ENCODE measurements around the gene NRSN2. TPM values are rescaled to one million over a fixed set of nuclear protein-coding genes. Genes with fewer than 3 reads are reported as not detected.

Gene NRSN2
- total and polyA plus RNA-seq, 7 donors, result 1.6 to 5.0 (median 3.4) TPM

- Histone ChIP-seq H3K9me3 (no peaks in the 10 kb centered on the region), H3K4me3 (no peak overlapping the region), H3K27ac (no peak overlapping the region), H3K4me1 (no peaks in the 10 kb centered on the region), H3K27me3 (ENCODE audit: insufficient read depth in 3 of 3, low read length in 2 of 3) (no peaks in the 10 kb centered on the region), H3K36me3 (ENCODE audit: insufficient read depth in 1 of 2, low read depth in 1 of 2) (peaks cover 0 to 1% of the 10 kb centered on the region in 2 donors)
- DNase-seq, result no peak
- intact Hi-C loops (cut with DNase I), result loop anchor here in 1 of 2 donors (10.0 kb wide), 2 partner anchors 74 to 144 kb away; partner anchors contain the start of gene CSNK2A1
- no peak for ATAC-seq
- 44 to 68% (median 47%) methylated on average over 5 of the region's 5 CpGs for WGBS, 3 donors
- no peak for TF ChIP-seq CTCF (IDR thresholded peaks at IDR 0.05)
Measured at GRCh38 chr20:400454-401275, 53.8 kb downstream of the NRSN2 start.

- Histone ChIP-seq H3K27ac (no peak overlapping the region), H3K36me3 (ENCODE audit: insufficient read depth in 1 of 2, low read depth in 1 of 2) (no peaks in the 10 kb centered on the region), H3K27me3 (ENCODE audit: insufficient read depth in 3 of 3, low read length in 2 of 3) (no peaks in the 10 kb centered on the region), H3K4me1 (peaks cover 1% of the 10 kb centered on the region), H3K9me3 (no peaks in the 10 kb centered on the region), H3K4me3 (no peak overlapping the region)
- ATAC-seq (no peak), DNase-seq (no peak)
- TF ChIP-seq CTCF (IDR thresholded peaks at IDR 0.05), result no peak
- WGBS, 3 donors, result 81 to 84% (median 81%) methylated on average over 9 of the region's 9 CpGs
- intact Hi-C loops (cut with DNase I), result loop anchor here in 1 of 2 donors (10.0 kb wide), 2 partner anchors 73 to 143 kb away; partner anchors contain the start of gene CSNK2A1
Measured at GRCh38 chr20:401682-402495, 55.0 kb downstream of the NRSN2 start.

- H3K4me1 ChIP-seq, result peaks cover 7% of the 10 kb centered on the region
- no peak overlapping the region for H3K27ac ChIP-seq
- H3K36me3 ChIP-seq (ENCODE audit: insufficient read depth in 1 of 2, low read depth in 1 of 2), result no peaks in the 10 kb centered on the region
- no peaks in the 10 kb centered on the region for H3K27me3 ChIP-seq (ENCODE audit: insufficient read depth in 3 of 3, low read length in 2 of 3)
- intact Hi-C loops (cut with DNase I), result loop anchor here in 1 of 2 donors (10.0 kb wide), 2 partner anchors 72 to 142 kb away; partner anchors contain the start of gene CSNK2A1
- ATAC-seq (no peak), DNase-seq (no peak)
- WGBS, 3 donors, result 94 to 95% (median 94%) methylated on average over 2 of the region's 2 CpGs
- no peaks in the 10 kb centered on the region for H3K9me3 ChIP-seq
- no peak overlapping the region for H3K4me3 ChIP-seq
- TF ChIP-seq CTCF (IDR thresholded peaks at IDR 0.05), result no peak
Measured at GRCh38 chr20:402496-402885, 55.6 kb downstream of the NRSN2 start.

GRCh38 chr20:402898-403581, 56.1 kb downstream of the NRSN2 start:
- Histone ChIP-seq H3K4me3 (no peak overlapping the region), H3K36me3 (ENCODE audit: insufficient read depth in 1 of 2, low read depth in 1 of 2) (no peaks in the 10 kb centered on the region), H3K27me3 (ENCODE audit: insufficient read depth in 3 of 3, low read length in 2 of 3) (no peaks in the 10 kb centered on the region), H3K27ac (no peak overlapping the region), H3K4me1 (peaks cover 8% of the 10 kb centered on the region), H3K9me3 (no peaks in the 10 kb centered on the region)
- no peak for TF ChIP-seq CTCF (IDR thresholded peaks at IDR 0.05)
- ATAC-seq, result no peak
- no peak for DNase-seq
- intact Hi-C loops (cut with DNase I), result loop anchor here in 1 of 2 donors (10.0 kb wide), 2 partner anchors 72 to 142 kb away; partner anchors contain the start of gene CSNK2A1
- 86 to 99% (median 94%) methylated on average over 6 of the region's 6 CpGs for WGBS, 3 donors

Data from psoas muscle (tissue), 8 donors.